HG03575 (cell line): ENCODE measurements around the gene KCTD7.
"Not testable (repeated sequence)": the region's sequence is repeated elsewhere in the genome, so short reads cannot be mapped to it uniquely, and the experiment has no call there.

Experiments
- ATAC-seq: cut with Tn5 transposase; IDR thresholded peaks from one replicate; pipeline ENCODE4 v1.9.1; 2021; ENCODE audit not compliant: unreplicated experiment, insufficient number of reproducible peaks, low FRiP score; ENCODE audit errors: extremely low read depth

Gene KCTD7

GRCh38 chr7:66609176-66609575 lies 19.5 kb upstream of the KCTD7 start:
- no peak for ATAC-seq

- not testable (repeated sequence) for ATAC-seq
These were observed 14.1 kb upstream of the KCTD7 start for GRCh38 chr7:66614596-66614995.

GRCh38 chr7:66615699-66616098 lies 13.0 kb upstream of the KCTD7 start:
- ATAC-seq: no peak

- no peak for ATAC-seq
These were observed 11.4 kb upstream of the KCTD7 start for GRCh38 chr7:66617295-66617694.

- ATAC-seq: not testable (repeated sequence)
These were observed 9.2 kb upstream of the KCTD7 start for GRCh38 chr7:66619341-66619948.

GRCh38 chr7:66626331-66626934 lies 2.2 kb upstream of the KCTD7 start:
- no peak for ATAC-seq

- ATAC-seq: no peak
These were observed 1.5 kb upstream of the KCTD7 start for GRCh38 chr7:66627151-66627681.

GRCh38 chr7:66627881-66628360 lies 760 bp upstream of the KCTD7 start:
- ATAC-seq: no peak

GRCh38 chr7:66629222-66630062 lies 761 bp downstream of the KCTD7 start:
- ATAC-seq: no peak

- no peak for ATAC-seq
These were observed 1.9 kb downstream of the KCTD7 start for GRCh38 chr7:66630531-66630930.

GRCh38 chr7:66631471-66631870 lies 2.8 kb downstream of the KCTD7 start:
- no peak for ATAC-seq

- ATAC-seq: no peak
These were observed 6.1 kb downstream of the KCTD7 start for GRCh38 chr7:66634816-66635215.

- ATAC-seq: not testable (repeated sequence)
These were observed 6.8 kb downstream of the KCTD7 start for GRCh38 chr7:66635322-66635981.

GRCh38 chr7:66635982-66636546 lies 7.4 kb downstream of the KCTD7 start:
- not testable (repeated sequence) for ATAC-seq

- ATAC-seq: no peak
These were observed 9.8 kb downstream of the KCTD7 start for GRCh38 chr7:66638309-66639099.

GRCh38 chr7:66639773-66640172 lies 11.1 kb downstream of the KCTD7 start:
- ATAC-seq: no peak

- no peak for ATAC-seq
These were observed 12.3 kb downstream of the KCTD7 start for GRCh38 chr7:66640802-66641525.

- no peak for ATAC-seq
These were observed 12.8 kb downstream of the KCTD7 start for GRCh38 chr7:66641526-66641871.
